SH-SY5Y (cell line): ENCODE data around the gene GPR35.

Experiments used
- GATA2 ChIP-seq: IDR thresholded peaks from 2 replicates; pipeline ENCODE4 v1.6.1; 2011; ENCODE audit warnings: mild to moderate bottlenecking, low read depth, low read length
- GATA3 ChIP-seq: IDR thresholded peaks from 2 replicates; pipeline ENCODE4 v1.6.1; 2011; ENCODE audit warnings: low read depth, mild to moderate bottlenecking, low read length, moderate library complexity

GRCh38 chr2:240618776-240619175 is 6.5 kb upstream of the GPR35 start:
- TF ChIP-seq GATA2: no peak
- no peak for TF ChIP-seq GATA3
